ENCODE results near the gene CTRB1. TPM values are rescaled to one million over a fixed set of nuclear protein-coding genes. Genes with fewer than 3 reads are reported as not detected.
"Not testable (repeated sequence)": the region's sequence is repeated elsewhere in the genome, so short reads cannot be mapped to it uniquely, and the experiment has no call there.

Gene CTRB1
- total and polyA plus RNA-seq, 4 donors: 0.24 TPM; not detected in 3

DNA sequence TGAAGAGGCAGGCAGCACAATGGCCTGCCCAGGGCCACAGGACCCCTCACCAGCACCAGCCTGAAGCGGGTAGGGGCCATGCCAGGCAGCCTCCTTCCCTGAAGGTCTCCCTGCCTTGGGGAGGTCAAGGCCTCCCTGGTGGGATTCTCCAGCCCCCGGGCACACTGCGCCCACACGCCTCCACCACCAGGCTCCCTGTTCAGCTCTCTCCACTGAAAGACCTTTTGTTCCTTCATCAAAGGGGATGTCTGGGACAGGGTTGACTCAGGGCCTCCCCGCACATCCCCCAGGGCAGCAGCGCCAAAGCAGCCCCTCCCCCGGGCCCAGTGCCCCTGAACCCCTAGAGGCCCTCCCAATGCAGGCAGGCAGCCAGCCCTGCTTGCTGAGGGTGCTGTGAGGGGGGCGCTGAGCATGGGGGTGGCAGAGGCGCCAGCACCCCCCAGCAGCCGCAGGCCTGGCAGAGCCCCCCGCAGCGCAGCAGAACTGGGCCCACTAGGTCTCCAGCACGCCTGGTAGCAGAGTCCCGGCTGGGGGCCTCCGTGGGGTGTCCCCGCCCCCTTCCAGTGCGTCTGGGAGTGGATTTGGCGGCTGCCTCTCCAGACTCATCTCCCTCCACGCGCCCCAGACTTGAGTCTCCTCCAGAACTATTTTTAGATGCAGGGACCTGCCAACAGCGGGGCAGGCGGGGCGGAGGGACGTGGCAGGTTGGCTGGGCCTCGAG lies 19.5 kb downstream of the CTRB1 start:
- 18% methylated on average over 22 of the region's 25 CpGs for WGBS (ENCODE audit: insufficient coverage)
- DNase-seq (ENCODE audit: low read depth in 4 of 6, low spot score in 6 of 6): peak in 2 of 6 donors; percentile 75 to 95
- H3K27ac ChIP-seq (ENCODE audit: low read depth, low read length): peak overlapping the region; percentile 87
- H3K4me3 ChIP-seq (ENCODE audit: low read depth, low read length): no peak overlapping the region
- H3K9me3 ChIP-seq (ENCODE audit: control insufficient read depth, insufficient read depth, low read length): no peaks in the 10 kb centered on the region
- H3K36me3 ChIP-seq (ENCODE audit: control insufficient read depth, insufficient read depth, low read length): peaks cover 98% of the 10 kb centered on the region
- peaks cover 81% of the 10 kb centered on the region for H3K4me1 ChIP-seq (ENCODE audit: control insufficient read depth, insufficient read depth, low read length)
- H3K27me3 ChIP-seq (ENCODE audit: control insufficient read depth, insufficient read depth, low read length): no peaks in the 10 kb centered on the region

DNA sequence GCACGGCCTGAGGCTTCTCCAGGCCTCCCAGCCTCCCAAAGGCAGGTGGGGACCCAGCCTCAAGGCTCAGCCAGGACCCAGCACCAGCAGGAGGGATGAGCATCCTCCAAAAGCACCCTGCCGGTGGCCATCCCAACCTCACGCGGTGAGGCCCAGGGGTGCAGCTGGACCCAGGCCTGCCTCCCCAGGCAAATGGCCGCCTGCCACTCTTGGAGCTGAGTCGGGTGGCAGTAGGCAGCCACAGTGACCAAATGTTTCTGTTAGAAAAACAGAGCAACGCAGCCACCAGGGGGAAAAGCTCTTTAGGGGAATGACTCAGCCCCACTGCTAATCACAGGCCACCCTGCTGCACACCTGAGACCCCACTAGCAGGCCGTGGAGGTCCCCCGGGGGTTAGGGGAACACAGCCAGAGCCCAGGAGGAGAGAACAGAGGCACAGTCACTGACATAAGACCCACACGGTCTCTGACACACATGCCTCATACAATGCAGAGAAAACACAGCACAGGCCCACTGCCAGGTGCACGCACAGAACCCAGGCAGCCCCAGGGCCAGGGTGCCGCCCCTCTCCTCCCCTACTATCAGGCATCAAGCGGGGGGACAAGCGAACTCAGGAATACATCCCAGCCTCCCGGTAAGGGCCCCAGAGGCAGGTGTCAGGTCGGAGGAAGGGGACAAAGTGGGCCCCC lies 20.2 kb downstream of the CTRB1 start:
- WGBS (ENCODE audit: insufficient coverage): 41% methylated on average over 11 of the region's 16 CpGs
- Histone ChIP-seq H3K36me3 (ENCODE audit: control insufficient read depth, insufficient read depth, low read length) (peaks cover 98% of the 10 kb centered on the region), H3K27ac (ENCODE audit: low read depth, low read length) (peak overlapping the region; percentile 87), H3K4me3 (ENCODE audit: low read depth, low read length) (no peak overlapping the region), H3K27me3 (ENCODE audit: control insufficient read depth, insufficient read depth, low read length) (no peaks in the 10 kb centered on the region), H3K4me1 (ENCODE audit: control insufficient read depth, insufficient read depth, low read length) (peaks cover 80% of the 10 kb centered on the region), H3K9me3 (ENCODE audit: control insufficient read depth, insufficient read depth, low read length) (no peaks in the 10 kb centered on the region)
- DNase-seq (ENCODE audit: low read depth in 4 of 6, low spot score in 6 of 6): no peak

DNA sequence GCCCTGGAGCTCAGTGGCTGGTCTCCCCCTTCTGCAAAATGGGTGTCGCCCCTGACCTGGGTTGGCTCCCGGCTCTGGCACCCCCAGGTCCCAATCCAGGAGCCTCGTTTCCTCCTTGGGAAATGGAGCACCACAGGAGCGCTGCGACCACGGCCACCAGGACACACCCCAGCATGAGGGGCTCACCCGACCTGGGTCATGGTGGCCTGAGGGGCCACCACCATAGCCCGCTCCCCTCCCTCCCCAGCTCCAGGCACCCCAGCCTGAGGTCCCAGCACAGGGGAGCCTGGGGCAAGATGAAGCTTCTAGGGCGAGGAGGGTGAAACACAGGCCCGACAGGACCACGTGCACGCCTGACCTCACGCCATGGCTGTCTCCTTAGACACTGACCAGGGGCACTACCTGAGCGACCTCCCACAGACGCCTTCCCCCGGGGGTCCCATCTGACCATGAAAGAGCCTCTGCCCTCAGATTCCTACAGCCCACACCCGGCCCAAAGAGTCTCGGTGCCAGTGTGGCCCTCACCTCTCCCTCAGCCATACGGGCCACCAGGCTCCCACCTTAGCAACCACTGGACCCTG lies 20.8 kb downstream of the CTRB1 start:
- no peaks in the 10 kb centered on the region for H3K27me3 ChIP-seq (ENCODE audit: control insufficient read depth, insufficient read depth, low read length)
- H3K27ac ChIP-seq (ENCODE audit: low read depth, low read length): peak overlapping the region; percentile 87
- peaks cover 80% of the 10 kb centered on the region for H3K4me1 ChIP-seq (ENCODE audit: control insufficient read depth, insufficient read depth, low read length)
- WGBS (ENCODE audit: insufficient coverage): 89% methylated on average over 18 of the region's 19 CpGs
- no peak overlapping the region for H3K4me3 ChIP-seq (ENCODE audit: low read depth, low read length)
- DNase-seq (ENCODE audit: low read depth in 4 of 6, low spot score in 6 of 6): no peak
- peaks cover 98% of the 10 kb centered on the region for H3K36me3 ChIP-seq (ENCODE audit: control insufficient read depth, insufficient read depth, low read length)
- no peaks in the 10 kb centered on the region for H3K9me3 ChIP-seq (ENCODE audit: control insufficient read depth, insufficient read depth, low read length)

DNA sequence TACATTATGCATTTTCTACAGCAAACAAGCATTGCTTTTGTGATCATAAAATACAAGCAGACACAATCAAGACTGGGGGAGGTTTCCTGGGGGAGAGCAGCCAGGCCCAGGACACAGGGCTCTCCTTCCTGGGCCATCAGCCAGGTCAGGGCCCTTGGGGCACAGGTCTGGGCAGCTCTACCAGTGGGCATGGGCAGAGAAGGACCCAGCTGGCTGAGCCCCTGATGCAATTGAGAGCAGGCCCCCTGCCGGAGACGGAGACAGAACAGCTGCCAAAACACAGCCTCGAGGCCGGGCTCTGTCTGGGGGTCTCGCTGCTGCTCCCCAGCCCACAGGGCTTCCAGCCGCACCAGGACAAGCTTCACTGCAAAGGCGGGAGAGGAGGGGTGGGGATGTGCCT lies 21.8 kb downstream of the CTRB1 start:
- Histone ChIP-seq H3K4me1 (ENCODE audit: control insufficient read depth, insufficient read depth, low read length) (peaks cover 80% of the 10 kb centered on the region), H3K27ac (ENCODE audit: low read depth, low read length) (peak overlapping the region; percentile 49), H3K36me3 (ENCODE audit: control insufficient read depth, insufficient read depth, low read length) (peaks cover 96% of the 10 kb centered on the region)
- DNase-seq (ENCODE audit: low read depth in 4 of 6, low spot score in 6 of 6): peak in 1 of 6 donors; percentile 53
- H3K27me3 ChIP-seq (ENCODE audit: control insufficient read depth, insufficient read depth, low read length); H3K9me3 ChIP-seq (ENCODE audit: control insufficient read depth, insufficient read depth, low read length); H3K4me3 ChIP-seq (ENCODE audit: low read depth, low read length): not testable (repeated sequence)
- 46% methylated on average over 7 of the region's 7 CpGs for WGBS (ENCODE audit: insufficient coverage)

DNA sequence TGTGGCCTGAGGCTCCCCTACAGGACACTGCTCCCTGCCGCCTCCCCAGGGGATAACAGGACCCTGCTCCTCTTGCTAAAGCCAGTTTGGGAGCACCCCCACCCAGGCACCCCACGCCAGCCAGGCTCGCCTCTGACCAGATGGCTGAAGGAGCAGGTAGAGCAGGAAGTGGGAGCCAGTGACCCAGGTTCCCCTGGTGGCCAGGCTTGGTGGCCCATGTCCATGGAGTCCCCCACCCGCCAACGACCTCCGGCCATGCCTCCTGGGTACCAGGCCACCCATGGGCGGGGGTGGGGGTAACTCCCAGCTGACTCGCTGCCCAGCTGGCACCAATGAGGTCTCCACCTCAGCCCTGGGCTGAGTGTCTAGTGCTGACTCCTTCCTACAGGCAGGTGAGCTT lies 22.6 kb downstream of the CTRB1 start:
- no peak overlapping the region for H3K4me3 ChIP-seq (ENCODE audit: low read depth, low read length)
- no peaks in the 10 kb centered on the region for H3K9me3 ChIP-seq (ENCODE audit: control insufficient read depth, insufficient read depth, low read length)
- 82% methylated on average over 7 of the region's 8 CpGs for WGBS (ENCODE audit: insufficient coverage)
- H3K36me3 ChIP-seq (ENCODE audit: control insufficient read depth, insufficient read depth, low read length): peaks cover 89% of the 10 kb centered on the region
- no peak overlapping the region for H3K27ac ChIP-seq (ENCODE audit: low read depth, low read length)
- H3K4me1 ChIP-seq (ENCODE audit: control insufficient read depth, insufficient read depth, low read length): peaks cover 88% of the 10 kb centered on the region
- no peak for DNase-seq (ENCODE audit: low read depth in 4 of 6, low spot score in 6 of 6)
- no peaks in the 10 kb centered on the region for H3K27me3 ChIP-seq (ENCODE audit: control insufficient read depth, insufficient read depth, low read length)

DNA sequence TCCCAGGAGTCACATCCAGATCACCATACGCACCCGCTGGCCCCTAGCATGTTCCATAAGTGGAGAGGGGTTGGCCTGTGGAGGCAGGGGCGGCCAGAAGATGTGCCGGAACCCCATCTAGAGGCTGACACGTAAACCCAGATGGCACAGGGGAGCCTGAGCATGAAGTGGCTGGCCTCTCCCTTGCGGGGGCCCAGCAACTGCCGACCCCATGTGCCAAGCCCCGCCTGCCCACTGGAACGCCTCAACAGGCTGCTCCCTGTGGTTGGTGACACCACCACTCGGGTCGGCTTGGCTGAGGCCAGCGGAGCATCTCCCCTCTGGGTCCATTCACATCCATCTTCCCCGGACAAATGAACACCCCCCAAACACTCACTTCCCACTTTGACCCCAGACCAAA lies 23.2 kb downstream of the CTRB1 start:
- Histone ChIP-seq H3K27me3 (ENCODE audit: control insufficient read depth, insufficient read depth, low read length) (no peaks in the 10 kb centered on the region), H3K36me3 (ENCODE audit: control insufficient read depth, insufficient read depth, low read length) (peaks cover 88% of the 10 kb centered on the region), H3K9me3 (ENCODE audit: control insufficient read depth, insufficient read depth, low read length) (no peaks in the 10 kb centered on the region), H3K4me3 (ENCODE audit: low read depth, low read length) (no peak overlapping the region), H3K4me1 (ENCODE audit: control insufficient read depth, insufficient read depth, low read length) (peaks cover 93% of the 10 kb centered on the region), H3K27ac (ENCODE audit: low read depth, low read length) (no peak overlapping the region)
- DNase-seq (ENCODE audit: low read depth in 4 of 6, low spot score in 6 of 6): no peak
- 95% methylated on average over 13 of the region's 13 CpGs for WGBS (ENCODE audit: insufficient coverage)

DNA sequence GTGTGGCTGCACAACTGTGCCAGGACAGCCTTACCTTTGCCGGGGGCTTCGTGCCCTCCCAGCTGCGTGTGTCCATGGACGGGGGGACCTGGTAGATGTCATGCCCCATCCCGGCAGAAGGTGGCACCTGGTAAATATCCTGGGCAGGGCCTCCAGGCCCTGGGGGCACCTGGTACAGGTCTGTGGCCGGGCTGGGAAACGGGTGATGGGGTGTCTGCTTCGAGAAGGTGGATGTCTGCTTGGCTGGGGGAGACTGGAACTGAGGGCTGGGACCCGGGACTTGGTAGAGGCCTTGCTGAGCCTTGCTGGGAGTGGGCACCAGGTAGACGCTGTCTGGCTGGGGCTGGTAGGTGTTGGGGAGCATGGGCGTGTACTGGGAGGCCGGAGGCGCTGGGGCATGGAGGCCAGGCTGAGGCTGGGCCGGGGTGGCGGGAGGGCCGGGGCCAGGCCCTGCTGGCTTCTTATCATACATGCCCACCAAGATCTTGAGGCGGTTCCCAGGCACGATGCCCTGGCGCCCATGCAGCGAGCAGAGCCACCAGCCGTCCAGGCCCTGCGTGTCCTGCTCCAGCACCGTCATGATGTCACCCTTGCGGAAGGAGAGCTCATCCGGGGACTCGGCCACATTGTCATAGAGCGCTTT lies 23.8 kb downstream of the CTRB1 start:
- 97% methylated on average over 26 of the region's 27 CpGs for WGBS (ENCODE audit: insufficient coverage)
- H3K27ac ChIP-seq (ENCODE audit: low read depth, low read length); H3K4me3 ChIP-seq (ENCODE audit: low read depth, low read length); H3K9me3 ChIP-seq (ENCODE audit: control insufficient read depth, insufficient read depth, low read length); DNase-seq (ENCODE audit: low read depth in 4 of 6, low spot score in 6 of 6); H3K27me3 ChIP-seq (ENCODE audit: control insufficient read depth, insufficient read depth, low read length): not testable (repeated sequence)
- peaks cover 95% of the 10 kb centered on the region for H3K4me1 ChIP-seq (ENCODE audit: control insufficient read depth, insufficient read depth, low read length)
- peaks cover 87% of the 10 kb centered on the region for H3K36me3 ChIP-seq (ENCODE audit: control insufficient read depth, insufficient read depth, low read length)

DNA sequence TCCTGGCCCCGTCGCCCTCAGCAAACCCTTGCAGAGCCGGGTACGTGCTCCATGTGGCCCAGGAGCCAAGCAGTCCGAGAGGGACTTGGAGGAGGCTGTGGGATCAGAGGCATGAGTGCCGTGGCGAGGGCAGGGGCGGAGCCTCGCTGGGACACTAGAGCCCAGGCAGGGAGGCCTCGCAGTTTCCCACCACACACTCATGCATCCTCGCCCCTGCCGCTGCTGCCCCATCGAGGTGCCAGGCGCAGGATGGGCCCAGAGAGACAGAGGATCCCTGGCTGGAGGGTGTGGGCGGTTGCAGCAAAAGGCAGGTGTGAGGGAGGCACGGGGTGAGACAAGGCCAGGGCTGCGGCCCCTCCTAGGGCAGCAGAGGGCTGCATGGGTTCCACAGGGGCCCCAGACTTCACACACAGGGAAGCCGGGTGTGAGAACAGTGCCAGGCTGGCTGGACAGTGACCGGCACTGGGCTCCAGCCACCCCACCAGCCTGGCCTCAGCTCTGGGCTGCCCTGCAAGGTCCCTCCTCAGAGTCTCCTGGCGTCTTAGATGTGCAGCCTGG lies 25.0 kb downstream of the CTRB1 start:
- 86% methylated on average over 17 of the region's 20 CpGs for WGBS (ENCODE audit: insufficient coverage)
- peaks cover 95% of the 10 kb centered on the region for H3K4me1 ChIP-seq (ENCODE audit: control insufficient read depth, insufficient read depth, low read length)
- no peaks in the 10 kb centered on the region for H3K27me3 ChIP-seq (ENCODE audit: control insufficient read depth, insufficient read depth, low read length)
- peak overlapping the region; percentile 97 for H3K27ac ChIP-seq (ENCODE audit: low read depth, low read length)
- H3K4me3 ChIP-seq (ENCODE audit: low read depth, low read length): no peak overlapping the region
- peaks cover 83% of the 10 kb centered on the region for H3K36me3 ChIP-seq (ENCODE audit: control insufficient read depth, insufficient read depth, low read length)
- DNase-seq (ENCODE audit: low read depth in 4 of 6, low spot score in 6 of 6): no peak
- no peaks in the 10 kb centered on the region for H3K9me3 ChIP-seq (ENCODE audit: control insufficient read depth, insufficient read depth, low read length)

DNA sequence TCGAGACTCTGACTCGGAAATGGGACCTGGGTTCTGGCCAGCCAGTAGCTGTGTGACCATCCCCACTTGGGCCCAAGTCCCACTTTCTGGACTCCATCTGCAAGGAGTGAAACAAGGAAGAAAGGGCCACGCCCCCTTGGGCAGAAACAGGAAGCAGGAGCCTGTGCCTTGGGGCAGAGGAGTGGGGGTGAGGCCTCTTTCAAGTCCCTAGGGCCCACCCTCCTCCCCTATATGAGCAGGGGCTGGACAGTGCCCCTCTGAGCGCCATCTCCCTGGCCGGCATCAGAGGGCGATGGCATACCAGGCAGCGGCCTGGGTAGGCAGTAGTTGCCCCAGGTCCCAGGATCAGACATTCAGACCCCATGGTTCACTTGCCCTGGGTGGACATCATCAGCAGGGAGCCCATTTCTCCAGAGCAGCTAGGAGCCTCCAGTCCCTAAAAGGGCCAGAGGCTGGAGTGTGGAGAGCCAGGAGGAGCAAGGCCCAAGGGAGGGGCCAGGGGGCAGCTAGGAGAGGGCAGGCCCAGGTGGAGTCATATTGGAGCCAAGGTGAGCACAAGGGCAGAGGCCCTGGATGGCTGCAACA lies 25.5 kb downstream of the CTRB1 start:
- H3K27me3 ChIP-seq (ENCODE audit: control insufficient read depth, insufficient read depth, low read length): no peaks in the 10 kb centered on the region
- no peaks in the 10 kb centered on the region for H3K9me3 ChIP-seq (ENCODE audit: control insufficient read depth, insufficient read depth, low read length)
- peak overlapping the region; percentile 97 for H3K27ac ChIP-seq (ENCODE audit: low read depth, low read length)
- no peak overlapping the region for H3K4me3 ChIP-seq (ENCODE audit: low read depth, low read length)
- peaks cover 80% of the 10 kb centered on the region for H3K36me3 ChIP-seq (ENCODE audit: control insufficient read depth, insufficient read depth, low read length)
- peak in 1 of 6 donors; percentile 38 for DNase-seq (ENCODE audit: low read depth in 4 of 6, low spot score in 6 of 6)
- 84% methylated on average over 6 of the region's 7 CpGs for WGBS (ENCODE audit: insufficient coverage)
- H3K4me1 ChIP-seq (ENCODE audit: control insufficient read depth, insufficient read depth, low read length): peaks cover 95% of the 10 kb centered on the region
